Measurements from ENCODE around the gene FAM184A.

DNA sequence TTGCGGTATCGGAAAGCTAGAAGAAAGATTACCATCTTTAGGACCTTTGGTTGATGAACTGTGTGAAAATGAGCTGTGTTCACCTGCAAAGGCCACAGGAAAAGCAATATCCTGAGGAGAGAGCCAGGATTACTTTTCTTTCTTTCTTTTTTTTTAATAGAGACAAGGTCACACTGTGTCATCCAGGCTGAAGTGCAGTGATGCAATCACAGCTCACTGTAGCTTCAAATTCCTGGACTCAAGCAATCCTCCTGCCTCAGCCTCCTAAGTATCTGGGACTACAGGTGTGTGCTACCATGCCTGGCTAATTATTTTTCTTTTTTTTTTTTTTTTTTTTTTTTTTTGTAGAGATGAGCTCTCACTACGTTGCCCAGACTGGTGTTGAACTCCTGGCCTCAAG is 17.2 kb downstream of the FAM184A start:
- TF ChIP-seq, protein P1, sequence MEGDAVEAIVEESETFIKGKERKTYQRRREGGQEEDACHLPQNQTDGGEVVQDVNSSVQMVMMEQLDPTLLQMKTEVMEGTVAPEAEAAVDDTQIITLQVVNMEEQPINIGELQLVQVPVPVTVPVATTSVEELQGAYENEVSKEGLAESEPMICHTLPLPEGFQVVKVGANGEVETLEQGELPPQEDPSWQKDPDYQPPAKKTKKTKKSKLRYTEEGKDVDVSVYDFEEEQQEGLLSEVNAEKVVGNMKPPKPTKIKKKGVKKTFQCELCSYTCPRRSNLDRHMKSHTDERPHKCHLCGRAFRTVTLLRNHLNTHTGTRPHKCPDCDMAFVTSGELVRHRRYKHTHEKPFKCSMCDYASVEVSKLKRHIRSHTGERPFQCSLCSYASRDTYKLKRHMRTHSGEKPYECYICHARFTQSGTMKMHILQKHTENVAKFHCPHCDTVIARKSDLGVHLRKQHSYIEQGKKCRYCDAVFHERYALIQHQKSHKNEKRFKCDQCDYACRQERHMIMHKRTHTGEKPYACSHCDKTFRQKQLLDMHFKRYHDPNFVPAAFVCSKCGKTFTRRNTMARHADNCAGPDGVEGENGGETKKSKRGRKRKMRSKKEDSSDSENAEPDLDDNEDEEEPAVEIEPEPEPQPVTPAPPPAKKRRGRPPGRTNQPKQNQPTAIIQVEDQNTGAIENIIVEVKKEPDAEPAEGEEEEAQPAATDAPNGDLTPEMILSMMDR (IDR thresholded peaks at IDR 0.05): no peak
- TF ChIP-seq POLR2A (IDR thresholded peaks at IDR 0.05): no peak
